Stimulated activated CD4-positive, alpha-beta T cell treated with anti-CD3 and anti-CD28 coated beads, Interleukin-12 subunit alpha, Interleukin-12 subunit beta, amount 100 ng/mL, for 4 hours (primary cell): ENCODE measurements around the gene RALGAPA2.

Experiments used
- DNase-seq: peaks from one replicate; pipeline ENCODE4 v3.0.0-alpha.2; 2020

RALGAPA2 gene

GRCh38 chr20:20491784-20492264, 220.6 kb downstream of the RALGAPA2 start:
- DNase-seq: no peak

GRCh38 chr20:20491110-20491783, 221.2 kb downstream of the RALGAPA2 start:
- DNase-seq: no peak

- DNase-seq: no peak
Observed at GRCh38 chr20:20490673-20491072, 221.8 kb downstream of the RALGAPA2 start.

GRCh38 chr20:20489648-20490341, 222.6 kb downstream of the RALGAPA2 start:
- DNase-seq: no peak

DNA sequence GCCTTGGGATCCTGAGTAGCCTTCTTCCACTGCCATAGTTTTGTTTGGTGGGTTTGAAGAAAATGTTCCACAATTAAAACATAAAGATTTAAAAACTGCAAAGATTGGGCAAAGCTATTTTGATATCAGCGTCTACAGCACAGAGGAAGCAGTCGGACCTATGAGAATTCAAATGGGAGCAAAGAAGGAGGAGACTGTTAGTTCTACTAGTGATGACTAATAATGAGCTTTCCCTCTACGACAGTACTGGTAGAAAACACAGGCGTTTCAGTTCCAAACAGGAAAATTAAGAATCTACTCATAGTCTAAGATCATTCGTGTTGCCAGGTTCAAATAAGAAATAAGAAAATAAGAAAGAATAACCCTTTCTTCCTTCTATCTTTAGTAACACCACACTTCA, 223.4 kb downstream of the RALGAPA2 start:
- no peak for DNase-seq

- DNase-seq: no peak
Observed at GRCh38 chr20:20488388-20488787, 224.1 kb downstream of the RALGAPA2 start.

DNA sequence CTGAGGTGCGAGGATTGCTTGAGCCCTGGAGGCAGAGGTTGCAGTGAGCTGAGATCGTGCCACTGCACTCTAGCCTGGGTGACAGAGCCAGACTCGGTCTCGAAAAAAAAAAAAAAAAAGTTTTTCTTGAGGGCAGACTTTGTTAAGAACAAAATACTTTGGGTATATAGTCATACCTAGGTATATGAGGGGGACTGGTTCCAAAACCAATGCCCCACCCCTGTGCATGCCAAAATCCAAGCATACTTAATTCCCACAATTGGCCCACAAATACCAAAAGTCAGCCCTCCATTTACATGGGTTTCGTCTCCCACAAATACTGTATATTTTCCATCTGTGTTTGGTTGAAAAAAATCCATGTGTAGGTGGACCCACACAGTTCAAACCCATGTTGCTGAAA, 224.6 kb downstream of the RALGAPA2 start:
- no peak for DNase-seq

GRCh38 chr20:20483328-20483727, 229.1 kb downstream of the RALGAPA2 start:
- no peak for DNase-seq

GRCh38 chr20:20482453-20482852, 230.0 kb downstream of the RALGAPA2 start:
- DNase-seq: no peak

- DNase-seq: no peak
Observed at GRCh38 chr20:20480689-20481088, 231.8 kb downstream of the RALGAPA2 start.

- DNase-seq: no peak
Observed at GRCh38 chr20:20480126-20480525, 232.3 kb downstream of the RALGAPA2 start.

GRCh38 chr20:20477444-20478041, 234.9 kb downstream of the RALGAPA2 start:
- no peak for DNase-seq

GRCh38 chr20:20476504-20476903, 235.9 kb downstream of the RALGAPA2 start:
- no peak for DNase-seq

DNA sequence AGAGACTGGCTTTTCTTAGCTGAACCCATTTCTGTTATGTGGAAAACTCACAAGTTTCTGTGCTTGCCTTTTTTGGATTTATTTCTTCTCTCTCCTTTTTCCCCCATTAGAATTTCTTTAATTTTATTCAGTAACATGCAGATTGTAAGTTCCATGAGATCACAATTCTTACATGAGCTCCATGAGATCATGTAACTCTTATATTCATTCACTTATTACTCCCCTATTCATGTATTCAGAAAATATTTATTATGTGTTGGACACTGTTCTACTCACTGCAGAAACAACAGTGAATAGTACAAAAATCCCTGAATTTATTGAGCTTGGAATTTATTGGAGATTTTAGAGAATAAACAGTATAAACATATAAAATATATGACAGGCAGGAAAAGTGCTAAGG, 238.8 kb downstream of the RALGAPA2 start:
- DNase-seq: no peak

DNA sequence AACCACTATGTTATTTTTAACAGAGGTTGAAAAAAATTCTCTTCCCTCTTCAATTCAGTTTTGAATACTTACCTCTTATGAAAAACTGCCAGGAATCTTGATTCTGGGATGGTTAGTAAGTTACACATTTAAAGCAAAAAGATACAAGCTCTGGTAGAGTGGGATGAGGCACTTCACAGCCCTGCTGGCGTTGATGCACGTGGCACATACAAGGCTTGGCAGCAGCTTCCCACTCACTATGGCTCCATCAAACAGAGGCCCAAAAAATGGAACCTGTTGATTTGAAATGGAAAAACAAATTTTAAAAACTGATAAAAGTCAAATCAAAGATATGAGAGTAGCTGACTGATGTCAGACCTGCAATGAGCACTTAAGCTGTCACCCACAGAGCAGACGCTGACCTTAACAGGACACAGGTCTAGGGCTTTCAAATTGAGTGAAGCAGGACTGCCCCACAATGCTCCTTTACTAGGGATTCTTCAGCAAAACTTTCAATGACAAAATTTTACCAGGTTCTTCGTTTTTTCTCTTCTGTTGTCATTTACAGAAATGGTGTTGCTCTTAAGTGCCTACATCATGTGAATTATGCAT, 239.7 kb downstream of the RALGAPA2 start:
- no peak for DNase-seq

GRCh38 chr20:20466341-20466879, 246.0 kb downstream of the RALGAPA2 start:
- DNase-seq: no peak

DNA sequence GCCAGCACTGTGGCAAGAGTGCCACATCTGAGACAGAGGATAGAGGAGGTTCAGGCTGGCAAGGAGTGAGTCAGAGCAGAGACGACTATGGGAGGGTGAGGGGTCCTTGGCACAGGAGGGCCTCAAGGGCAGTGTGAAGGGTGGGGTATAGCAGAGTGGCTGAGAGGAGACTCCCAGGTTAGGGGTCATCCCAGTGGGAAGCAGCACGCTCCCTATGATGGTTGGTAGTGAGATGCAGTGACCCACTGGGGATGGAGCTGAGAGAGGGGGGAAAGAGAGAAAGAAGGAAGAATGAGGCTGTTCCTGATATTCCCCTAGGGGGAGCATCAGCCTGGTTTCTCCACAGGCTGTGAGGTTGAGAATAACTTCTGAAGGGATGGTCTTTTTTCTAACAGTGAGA, 247.2 kb downstream of the RALGAPA2 start:
- no peak for DNase-seq

DNA sequence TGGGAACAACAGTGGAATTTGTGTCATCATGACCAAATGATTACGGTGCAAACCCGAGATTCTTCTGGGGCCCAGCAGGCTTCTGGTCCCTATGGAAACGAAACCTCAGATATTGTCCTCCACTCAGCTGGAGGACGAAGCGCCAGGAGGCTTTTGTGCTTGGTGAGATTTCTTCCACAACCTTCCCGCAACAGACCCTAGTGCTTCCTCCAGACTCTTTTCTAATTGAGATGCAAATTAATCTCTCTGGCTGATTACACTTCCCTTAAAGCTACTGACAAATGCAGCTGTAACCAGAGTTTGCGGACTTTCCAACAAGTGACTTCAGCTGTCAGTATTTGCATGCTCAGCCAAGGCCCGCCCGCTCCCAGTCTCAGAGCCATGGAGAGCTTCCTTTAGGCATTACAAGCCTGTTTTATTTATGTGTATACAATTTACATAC, 248.5 kb downstream of the RALGAPA2 start:
- no peak for DNase-seq

- DNase-seq: no peak
Observed at GRCh38 chr20:20462185-20462584, 250.3 kb downstream of the RALGAPA2 start.

DNA sequence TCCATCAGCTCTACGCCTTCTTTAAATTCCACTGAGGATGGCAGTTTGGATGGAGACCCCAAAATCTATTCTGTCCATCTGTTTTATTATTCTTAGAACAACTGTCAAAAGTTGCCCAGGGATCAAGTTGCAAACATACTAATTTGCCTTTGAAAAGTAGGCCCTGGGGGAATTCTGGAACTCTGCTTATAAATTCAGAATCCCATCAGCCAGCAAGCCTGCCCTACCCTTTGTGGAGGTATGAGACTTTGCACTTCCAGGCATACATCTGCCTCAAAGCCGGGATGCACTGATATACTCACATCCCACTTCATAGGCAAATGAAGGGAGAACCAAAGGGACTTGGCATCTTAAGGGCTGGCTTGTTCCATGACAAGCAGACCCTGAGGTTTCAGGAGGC, 250.9 kb downstream of the RALGAPA2 start:
- DNase-seq: no peak

DNA sequence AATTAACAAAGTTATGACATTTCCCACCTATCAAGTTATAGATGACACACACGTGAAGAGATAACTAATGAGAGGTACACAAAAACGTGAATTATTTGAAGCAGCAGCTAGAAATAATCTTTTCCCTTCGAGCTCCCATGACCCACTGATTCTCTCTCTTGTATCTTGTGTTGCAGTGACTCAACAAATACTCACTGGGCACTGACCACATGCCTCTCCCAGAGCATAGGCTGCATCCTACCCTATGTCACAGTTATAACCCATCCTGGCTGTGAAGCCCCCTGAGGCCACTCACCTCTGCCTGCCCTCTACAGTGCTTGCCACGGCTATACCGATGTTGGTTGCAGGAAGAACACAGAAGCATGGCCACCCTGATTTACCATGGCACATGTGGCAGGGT, 252.7 kb downstream of the RALGAPA2 start:
- DNase-seq: no peak

DNA sequence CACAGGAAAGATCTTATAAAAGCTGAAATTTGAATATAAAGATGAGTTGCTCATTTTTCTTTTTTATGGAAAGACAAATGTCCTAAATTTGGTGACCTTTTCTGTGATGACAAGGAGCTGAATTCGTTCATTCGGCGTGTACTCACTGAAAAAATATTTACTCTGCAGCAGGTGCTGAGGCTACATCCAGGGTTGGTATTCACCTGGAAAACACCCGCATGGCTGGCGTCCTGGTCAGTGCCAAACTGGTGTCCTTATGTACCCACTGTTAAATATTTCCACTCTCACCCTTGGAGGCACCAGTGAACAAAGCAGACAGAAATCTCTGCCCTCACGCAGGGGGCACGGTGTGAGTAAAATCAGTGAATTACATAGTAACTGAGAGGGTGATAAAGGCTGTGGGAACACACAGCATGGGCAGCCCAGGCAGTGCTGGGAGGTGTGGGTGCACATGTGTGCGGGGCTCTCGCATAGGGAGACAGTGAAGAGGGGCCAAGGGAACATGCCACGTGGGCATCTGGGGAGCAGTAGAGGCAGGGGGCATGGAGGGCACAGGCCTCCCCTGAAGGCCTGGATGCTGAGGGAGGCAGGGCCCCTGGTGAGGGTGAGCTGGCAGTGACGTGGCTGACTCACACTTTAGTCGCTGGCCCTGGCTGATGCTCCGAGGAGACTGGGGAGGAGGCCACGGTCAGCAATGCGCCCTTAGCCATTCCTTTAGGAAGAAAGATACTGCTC, 254.9 kb downstream of the RALGAPA2 start:
- no peak for DNase-seq

- no peak for DNase-seq
Observed at GRCh38 chr20:20456741-20457140, 255.7 kb downstream of the RALGAPA2 start.
